Activated naive CD8-positive, alpha-beta T cell treated with anti-CD3 and anti-CD28 coated beads for 36 hours (primary cell): ENCODE data around the gene VEGFA. TPM values are rescaled to one million over a fixed set of nuclear protein-coding genes. Genes with fewer than 3 reads are reported as not detected.

Experiments used
- DNase-seq: peaks from one replicate; pipeline ENCODE4 v3.0.0; 2021
- H3K27ac Mint-ChIP-seq: one replicate; pipeline ENCODE4 v1.8.0; 2022; ENCODE audit warnings: mild to moderate bottlenecking, moderate library complexity, mixed read lengths
- H3K27me3 Mint-ChIP-seq: one replicate; pipeline ENCODE4 v1.8.0; 2022; ENCODE audit warnings: mild to moderate bottlenecking, mixed read lengths
- H3K36me3 Mint-ChIP-seq: one replicate; pipeline ENCODE4 v1.8.0; 2021; ENCODE audit warnings: mild to moderate bottlenecking, mixed read lengths
- H3K4me1 Mint-ChIP-seq: one replicate; pipeline ENCODE4 v1.8.0; 2021; ENCODE audit warnings: mixed read lengths
- H3K4me3 Mint-ChIP-seq: one replicate; pipeline ENCODE4 v1.8.0; 2022; ENCODE audit warnings: mild to moderate bottlenecking, moderate library complexity, mixed read lengths
- H3K9me3 Mint-ChIP-seq: one replicate; pipeline ENCODE4 v1.8.0; 2022; ENCODE audit warnings: mixed read lengths
- total RNA-seq, 2 experiments: library from RNA; stranded (reverse); gene quantifications; one replicate each; pipeline ENCODE4 v1.2.3, GENCODE V29; 2021

Gene VEGFA
- total RNA-seq, 2 experiments from 2014 or later: 51.9 to 54.7 TPM

DNA sequence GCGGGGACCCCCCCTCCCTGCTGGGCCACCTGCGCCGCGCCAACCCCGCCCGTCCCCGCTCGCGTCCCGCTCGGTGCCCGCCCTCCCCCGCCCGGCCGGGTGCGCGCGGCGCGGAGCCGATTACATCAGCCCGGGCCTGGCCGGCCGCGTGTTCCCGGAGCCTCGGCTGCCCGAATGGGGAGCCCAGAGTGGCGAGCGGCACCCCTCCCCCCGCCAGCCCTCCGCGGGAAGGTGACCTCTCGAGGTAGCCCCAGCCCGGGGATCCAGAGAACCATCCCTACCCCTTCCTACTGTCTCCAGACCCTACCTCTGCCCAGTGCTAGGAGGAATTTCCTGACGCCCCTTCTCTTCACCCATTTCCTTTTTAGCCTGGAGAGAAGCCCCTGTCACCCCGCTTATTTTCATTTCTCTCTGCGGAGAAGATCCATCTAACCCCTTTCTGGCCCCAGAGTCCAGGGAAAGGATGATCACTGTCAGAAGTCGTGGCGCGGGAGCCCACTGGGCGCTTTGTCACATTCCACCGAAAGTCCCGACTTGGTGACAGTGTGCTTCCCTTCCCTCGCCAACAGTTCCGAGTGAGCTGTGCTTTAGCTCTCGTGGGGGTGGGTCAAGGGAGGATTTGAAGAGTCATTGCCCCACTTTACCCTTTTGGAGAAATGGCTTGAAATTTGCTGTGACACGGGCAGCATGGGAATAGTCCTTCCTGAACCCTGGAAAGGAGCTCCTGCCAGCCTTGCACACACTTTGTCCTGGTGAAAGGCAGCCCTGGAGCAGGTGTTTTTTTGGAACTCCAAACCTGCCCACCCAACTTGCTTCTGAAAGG is 2.1 kb downstream of the VEGFA start:
- DNase-seq: peak; percentile 86
- Mint-ChIP-seq H3K4me1 (peaks cover 34% of the 10 kb centered on the region), H3K27me3 (peaks cover 15% of the 10 kb centered on the region), H3K27ac (peak overlapping the region; percentile 97), H3K36me3 (peaks cover 35% of the 10 kb centered on the region), H3K9me3 (no peaks in the 10 kb centered on the region), H3K4me3 (peak overlapping the region; percentile 99)

GRCh38 chr6:43772681-43773049 is 2.7 kb downstream of the VEGFA start:
- peak overlapping the region; percentile 97 for H3K27ac Mint-ChIP-seq
- peaks cover 34% of the 10 kb centered on the region for H3K4me1 Mint-ChIP-seq
- H3K36me3 Mint-ChIP-seq: peaks cover 41% of the 10 kb centered on the region
- peaks cover 15% of the 10 kb centered on the region for H3K27me3 Mint-ChIP-seq
- no peak for DNase-seq
- H3K9me3 Mint-ChIP-seq: no peaks in the 10 kb centered on the region
- peak overlapping the region; percentile 96 for H3K4me3 Mint-ChIP-seq

DNA sequence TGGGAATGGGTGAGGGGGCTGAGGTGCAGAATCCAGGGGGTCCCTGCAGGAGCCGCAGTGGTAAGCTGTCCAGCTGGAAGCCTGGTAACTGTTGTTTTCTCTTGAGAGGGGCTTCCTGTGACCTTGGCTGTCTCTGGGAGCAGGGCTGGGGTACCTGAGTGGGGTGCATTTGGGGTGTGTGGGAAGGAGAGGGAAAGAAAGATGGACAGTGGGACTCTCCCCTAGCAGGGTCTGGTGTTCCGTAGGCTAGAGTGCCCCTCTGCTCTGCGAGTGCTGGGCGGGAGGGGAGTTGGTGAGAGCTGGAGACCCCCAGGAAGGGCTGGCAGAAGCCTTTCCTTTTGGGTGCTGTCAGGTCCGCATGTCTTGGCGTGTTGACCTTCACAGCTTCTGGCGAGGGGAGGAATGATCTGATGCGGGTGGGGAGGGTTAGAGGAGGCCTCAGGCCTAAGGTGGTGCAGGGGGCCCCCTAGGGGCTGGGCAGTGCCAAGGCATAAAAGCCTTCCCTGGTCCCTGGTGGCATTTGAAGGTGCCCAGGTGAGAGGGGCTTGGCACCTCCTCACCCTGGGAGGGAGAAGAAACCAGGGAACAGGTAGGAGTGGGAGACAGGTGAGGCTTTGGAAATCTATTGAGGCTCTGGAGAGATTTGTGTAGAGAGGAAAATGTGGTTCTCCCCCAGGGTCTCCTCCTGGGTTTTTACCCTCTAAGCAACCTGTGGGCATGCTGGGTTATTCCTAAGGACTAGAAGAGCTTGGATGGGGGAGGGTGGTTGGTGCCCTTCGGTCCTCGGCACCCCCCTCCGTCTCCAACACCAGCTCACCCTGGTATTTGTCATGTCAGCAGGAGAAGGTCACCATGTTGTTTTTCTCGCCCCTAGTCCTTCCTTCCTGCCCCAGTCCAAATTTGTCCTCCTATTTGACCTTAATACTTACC is 3.3 kb downstream of the VEGFA start:
- Mint-ChIP-seq H3K27me3 (peaks cover 15% of the 10 kb centered on the region), H3K9me3 (no peaks in the 10 kb centered on the region), H3K4me1 (peaks cover 34% of the 10 kb centered on the region), H3K36me3 (peaks cover 43% of the 10 kb centered on the region), H3K27ac (peak overlapping the region; percentile 80), H3K4me3 (peak overlapping the region; percentile 96)
- DNase-seq: peak; percentile 75

DNA sequence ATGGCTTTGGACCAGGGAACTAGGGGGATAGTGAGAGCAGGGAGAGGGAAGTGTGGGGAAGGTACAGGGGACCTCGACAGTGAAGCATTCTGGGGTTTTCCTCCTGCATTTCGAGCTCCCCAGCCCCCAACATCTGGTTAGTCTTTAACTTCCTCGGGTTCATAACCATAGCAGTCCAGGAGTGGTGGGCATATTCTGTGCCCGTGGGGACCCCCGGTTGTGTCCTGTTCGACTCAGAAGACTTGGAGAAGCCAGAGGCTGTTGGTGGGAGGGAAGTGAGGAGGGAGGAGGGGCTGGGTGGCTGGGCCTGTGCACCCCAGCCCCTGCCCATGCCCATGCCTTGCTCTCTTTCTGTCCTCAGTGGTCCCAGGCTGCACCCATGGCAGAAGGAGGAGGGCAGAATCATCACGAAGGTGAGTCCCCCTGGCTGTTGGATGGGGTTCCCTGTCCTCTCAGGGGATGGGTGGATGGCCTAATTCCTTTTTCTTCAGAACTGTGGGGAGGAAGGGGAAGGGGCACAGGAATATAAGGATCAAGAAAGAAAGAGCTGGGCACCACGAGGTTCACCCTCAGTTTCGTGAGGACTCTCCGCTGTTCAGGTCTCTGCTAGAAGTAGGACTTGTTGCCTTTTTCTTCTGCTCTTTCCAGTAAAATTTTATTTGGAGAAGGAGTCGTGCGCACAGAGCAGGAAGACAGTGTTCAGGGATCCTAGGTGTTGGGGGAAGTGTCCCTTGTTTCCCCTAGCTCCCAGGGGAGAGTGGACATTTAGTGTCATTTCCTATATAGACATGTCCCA is 4.2 kb downstream of the VEGFA start:
- H3K4me3 Mint-ChIP-seq: peak overlapping the region; percentile 60
- H3K36me3 Mint-ChIP-seq: peaks cover 50% of the 10 kb centered on the region
- peaks cover 33% of the 10 kb centered on the region for H3K4me1 Mint-ChIP-seq
- no peak overlapping the region for H3K27ac Mint-ChIP-seq
- peaks cover 15% of the 10 kb centered on the region for H3K27me3 Mint-ChIP-seq
- no peaks in the 10 kb centered on the region for H3K9me3 Mint-ChIP-seq
- no peak for DNase-seq

DNA sequence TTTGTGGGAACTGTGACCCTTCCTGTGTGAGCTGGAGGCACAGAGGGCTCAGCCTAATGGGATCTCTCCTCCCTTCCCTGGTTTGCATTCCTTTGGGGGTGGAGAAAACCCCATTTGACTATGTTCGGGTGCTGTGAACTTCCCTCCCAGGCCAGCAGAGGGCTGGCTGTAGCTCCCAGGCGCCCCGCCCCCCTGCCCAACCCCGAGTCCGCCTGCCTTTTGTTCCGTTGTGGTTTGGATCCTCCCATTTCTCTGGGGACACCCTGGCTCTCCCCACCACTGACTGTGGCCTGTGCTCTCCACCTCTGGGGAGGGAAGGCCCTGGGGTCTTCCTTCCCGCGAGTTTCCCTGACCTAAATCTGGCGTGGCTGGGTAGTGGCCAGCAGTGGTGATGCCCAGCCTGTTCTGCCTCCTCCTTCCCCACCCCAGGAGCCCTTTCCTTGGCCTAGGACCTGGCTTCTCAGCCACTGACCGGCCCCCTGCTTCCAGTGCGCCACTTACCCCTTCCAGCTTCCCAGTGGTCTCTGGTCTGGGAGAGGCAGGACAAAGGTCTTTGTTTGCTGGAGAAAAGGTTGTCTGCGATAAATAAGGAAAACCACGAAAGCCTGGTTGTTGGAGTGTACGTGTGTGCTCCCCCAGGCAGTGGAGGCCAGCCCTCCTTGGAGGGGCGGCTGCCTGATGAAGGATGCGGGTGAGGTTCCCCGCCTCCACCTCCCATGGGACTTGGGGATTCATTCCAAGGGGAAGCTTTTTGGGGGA is 4.9 kb downstream of the VEGFA start:
- Mint-ChIP-seq H3K4me3 (peak overlapping the region; percentile 60), H3K36me3 (peaks cover 57% of the 10 kb centered on the region), H3K9me3 (no peaks in the 10 kb centered on the region)

GRCh38 chr6:43775535-43775885 is 5.5 kb downstream of the VEGFA start:
- Mint-ChIP-seq H3K27ac (no peak overlapping the region), H3K36me3 (peaks cover 61% of the 10 kb centered on the region), H3K9me3 (no peaks in the 10 kb centered on the region), H3K4me1 (peaks cover 30% of the 10 kb centered on the region), H3K27me3 (peaks cover 15% of the 10 kb centered on the region), H3K4me3 (no peak overlapping the region)
- no peak for DNase-seq

More for the DNA sequence above, 4.9 kb downstream of the VEGFA start:
- H3K27ac Mint-ChIP-seq: no peak overlapping the region
- DNase-seq: peak; percentile 67
- H3K4me1 Mint-ChIP-seq: peaks cover 30% of the 10 kb centered on the region
- H3K27me3 Mint-ChIP-seq: peaks cover 15% of the 10 kb centered on the region

DNA sequence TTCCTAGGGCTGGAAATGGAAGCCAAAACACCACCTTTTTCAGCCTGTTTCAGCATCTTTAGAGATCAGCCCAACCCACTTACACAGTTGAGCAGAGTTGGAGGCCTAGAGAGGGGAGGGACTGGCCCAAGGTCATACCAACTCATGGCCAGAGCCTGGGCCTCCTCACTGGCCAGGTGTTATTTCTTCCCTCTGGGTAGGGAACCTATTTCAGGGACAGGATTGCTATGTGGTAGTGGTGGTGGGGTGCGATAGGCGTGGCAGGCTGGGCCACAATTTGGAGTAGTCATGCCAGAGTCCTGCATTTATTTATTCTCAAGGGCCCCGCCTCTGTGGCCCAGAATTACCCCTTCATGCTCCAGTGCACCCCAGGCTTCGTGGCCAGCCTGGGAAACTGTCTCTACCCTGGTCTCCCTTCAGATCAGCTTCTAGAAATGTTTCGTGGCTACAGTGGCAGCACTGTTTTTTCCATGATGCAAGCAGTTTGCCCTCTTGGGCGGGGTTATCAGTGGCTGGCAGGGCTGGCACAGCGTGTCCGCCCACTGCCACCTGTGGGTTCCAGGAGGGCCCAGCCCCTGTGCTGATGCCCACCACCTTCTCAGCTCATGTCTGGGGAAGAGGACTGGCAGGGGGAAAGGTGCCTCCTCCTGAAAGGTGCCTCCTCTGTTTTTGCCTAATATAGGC is 6.2 kb downstream of the VEGFA start:
- no peak for DNase-seq
- peaks cover 15% of the 10 kb centered on the region for H3K27me3 Mint-ChIP-seq
- peaks cover 65% of the 10 kb centered on the region for H3K36me3 Mint-ChIP-seq

GRCh38 chr6:43776799-43777776 is 7.1 kb downstream of the VEGFA start:
- Mint-ChIP-seq H3K36me3 (peaks cover 66% of the 10 kb centered on the region), H3K27me3 (peaks cover 13% of the 10 kb centered on the region), H3K4me3 (no peak overlapping the region), H3K27ac (no peak overlapping the region), H3K4me1 (peaks cover 29% of the 10 kb centered on the region), H3K9me3 (no peaks in the 10 kb centered on the region)
- DNase-seq: no peak

More for the DNA sequence above, 6.2 kb downstream of the VEGFA start:
- H3K9me3 Mint-ChIP-seq: no peaks in the 10 kb centered on the region
- H3K27ac Mint-ChIP-seq: no peak overlapping the region
- no peak overlapping the region for H3K4me3 Mint-ChIP-seq
- H3K4me1 Mint-ChIP-seq: peaks cover 30% of the 10 kb centered on the region

GRCh38 chr6:43778131-43778855 is 8.3 kb downstream of the VEGFA start:
- Mint-ChIP-seq H3K36me3 (peaks cover 61% of the 10 kb centered on the region), H3K27ac (no peak overlapping the region), H3K4me3 (no peak overlapping the region), H3K27me3 (peaks cover 9% of the 10 kb centered on the region), H3K4me1 (peaks cover 20% of the 10 kb centered on the region), H3K9me3 (no peaks in the 10 kb centered on the region)
- no peak for DNase-seq

DNA sequence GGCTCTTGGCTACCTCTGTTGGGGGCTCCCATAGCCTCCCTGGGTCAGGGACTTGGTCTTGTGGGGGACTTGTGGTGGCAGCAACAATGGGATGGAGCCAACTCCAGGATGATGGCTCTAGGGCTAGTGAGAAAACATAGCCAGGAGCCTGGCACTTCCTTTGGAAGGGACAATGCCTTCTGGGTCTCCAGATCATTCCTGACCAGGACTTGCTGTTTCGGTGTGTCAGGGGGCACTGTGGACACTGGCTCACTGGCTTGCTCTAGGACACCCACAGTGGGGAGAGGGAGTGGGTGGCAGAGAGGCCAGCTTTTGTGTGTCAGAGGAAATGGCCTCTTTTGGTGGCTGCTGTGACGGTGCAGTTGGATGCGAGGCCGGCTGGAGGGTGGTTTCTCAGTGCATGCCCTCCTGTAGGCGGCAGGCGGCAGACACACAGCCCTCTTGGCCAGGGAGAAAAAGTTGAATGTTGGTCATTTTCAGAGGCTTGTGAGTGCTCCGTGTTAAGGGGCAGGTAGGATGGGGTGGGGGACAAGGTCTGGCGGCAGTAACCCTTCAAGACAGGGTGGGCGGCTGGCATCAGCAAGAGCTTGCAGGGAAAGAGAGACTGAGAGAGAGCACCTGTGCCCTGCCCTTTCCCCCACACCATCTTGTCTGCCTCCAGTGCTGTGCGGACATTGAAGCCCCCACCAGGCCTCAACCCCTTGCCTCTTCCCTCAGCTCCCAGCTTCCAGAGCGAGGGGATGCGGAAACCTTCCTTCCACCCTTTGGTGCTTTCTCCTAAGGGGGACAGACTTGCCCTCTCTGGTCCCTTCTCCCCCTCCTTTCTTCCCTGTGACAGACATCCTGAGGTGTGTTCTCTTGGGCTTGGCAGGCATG is 9.2 kb downstream of the VEGFA start:
- no peak for DNase-seq
- H3K27ac Mint-ChIP-seq: no peak overlapping the region
- H3K9me3 Mint-ChIP-seq: no peaks in the 10 kb centered on the region
- peaks cover 13% of the 10 kb centered on the region for H3K4me1 Mint-ChIP-seq
- H3K36me3 Mint-ChIP-seq: peaks cover 52% of the 10 kb centered on the region
- H3K4me3 Mint-ChIP-seq: no peak overlapping the region
- no peaks in the 10 kb centered on the region for H3K27me3 Mint-ChIP-seq

DNA sequence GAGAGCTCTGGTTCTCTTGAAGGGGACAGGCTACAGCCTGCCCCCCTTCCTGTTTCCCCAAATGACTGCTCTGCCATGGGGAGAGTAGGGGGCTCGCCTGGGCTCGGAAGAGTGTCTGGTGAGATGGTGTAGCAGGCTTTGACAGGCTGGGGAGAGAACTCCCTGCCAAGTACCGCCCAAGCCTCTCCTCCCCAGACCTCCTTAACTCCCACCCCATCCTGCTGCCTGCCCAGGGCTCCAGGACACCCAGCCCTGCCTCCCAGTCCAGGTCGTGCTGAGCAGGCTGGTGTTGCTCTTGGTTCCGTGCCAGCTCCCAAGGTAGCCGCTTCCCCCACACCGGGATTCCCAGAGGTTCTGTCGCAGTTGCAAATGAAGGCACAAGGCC is 9.8 kb downstream of the VEGFA start:
- Mint-ChIP-seq H3K9me3 (no peaks in the 10 kb centered on the region), H3K27me3 (no peaks in the 10 kb centered on the region), H3K4me1 (peaks cover 7% of the 10 kb centered on the region), H3K27ac (no peak overlapping the region), H3K4me3 (no peak overlapping the region), H3K36me3 (peaks cover 57% of the 10 kb centered on the region)
- no peak for DNase-seq

DNA sequence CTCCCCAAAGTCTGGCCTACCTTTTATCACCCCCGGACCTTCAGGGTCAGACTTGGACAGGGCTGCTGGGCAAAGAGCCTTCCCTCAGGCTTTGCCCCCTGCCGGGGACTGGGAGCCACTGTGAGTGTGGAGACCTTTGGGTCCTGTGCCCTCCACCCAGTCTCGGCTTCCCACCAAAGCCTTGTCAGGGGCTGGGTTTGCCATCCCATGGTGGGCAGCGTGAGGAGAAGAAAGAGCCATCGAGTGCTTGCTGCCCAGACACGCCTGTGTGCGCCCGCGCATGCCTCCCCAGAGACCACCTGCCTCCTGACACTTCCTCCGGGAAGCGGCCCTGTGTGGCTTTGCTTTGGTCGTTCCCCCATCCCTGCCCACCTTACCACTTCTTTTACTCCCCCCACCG is 10.3 kb downstream of the VEGFA start:
- no peaks in the 10 kb centered on the region for H3K27me3 Mint-ChIP-seq
- no peak for DNase-seq
- H3K4me3 Mint-ChIP-seq: no peak overlapping the region
- H3K36me3 Mint-ChIP-seq: peaks cover 60% of the 10 kb centered on the region
- no peak overlapping the region for H3K27ac Mint-ChIP-seq
- no peaks in the 10 kb centered on the region for H3K9me3 Mint-ChIP-seq
- peaks cover 4% of the 10 kb centered on the region for H3K4me1 Mint-ChIP-seq
